ENCODE measurements around the gene ZNF860.

GRCh38 chr3:31960793-31961431, 20.6 kb upstream of the ZNF860 start:
- TF ChIP-seq POLR2AphosphoS5 (IDR thresholded peaks at IDR 0.05; ENCODE audit: low read depth, low read length), result no peak
- TF ChIP-seq TAF1 (IDR thresholded peaks at IDR 0.05; ENCODE audit: borderline replicate concordance, insufficient read depth, low read length), result no peak
- no peak for TF ChIP-seq SIN3A (IDR thresholded peaks at IDR 0.05; ENCODE audit: borderline replicate concordance, insufficient read depth, low read length)

All from PFSK-1 (cell line).